Chondrocyte (in vitro differentiated cells): Measurements from ENCODE around the gene PLEKHN1. TPM values are rescaled to one million over a fixed set of nuclear protein-coding genes. Genes with fewer than 3 reads are reported as not detected.
A peak's percentile ranks its signal among the peaks of the same experiment; 100 is the strongest.
"Not testable (repeated sequence)": the region's sequence is repeated elsewhere in the genome, so short reads cannot be mapped to it uniquely, and the experiment has no call there.

Experiments
- DNase-seq: peaks from one replicate; pipeline ENCODE4 v3.0.0; 2021; ENCODE audit warnings: mixed read lengths, low spot score
- H3K27ac Mint-ChIP-seq: one replicate; pipeline ENCODE4 v1.8.0; 2021; ENCODE audit warnings: mild to moderate bottlenecking, moderate library complexity, mixed read lengths; ENCODE audit not compliant: unreplicated experiment
- H3K27me3 Mint-ChIP-seq: 2 replicates; pipeline ENCODE4 v1.8.0; 2021; ENCODE audit warnings: low read depth, mixed read lengths
- H3K36me3 Mint-ChIP-seq: 2 replicates; pipeline ENCODE4 v1.8.0; 2021; ENCODE audit warnings: low read depth, mixed read lengths
- H3K4me1 Mint-ChIP-seq: 2 replicates; pipeline ENCODE4 v1.8.0; 2021; ENCODE audit warnings: low read depth, mild to moderate bottlenecking, mixed read lengths
- H3K4me3 Mint-ChIP-seq: one replicate; pipeline ENCODE4 v1.8.0; 2021; ENCODE audit warnings: mild to moderate bottlenecking, moderate library complexity, mixed read lengths; ENCODE audit not compliant: unreplicated experiment
- H3K9me3 Mint-ChIP-seq: 2 replicates; pipeline ENCODE4 v1.8.0; 2021; ENCODE audit warnings: low read depth, mixed read lengths
- total RNA-seq: library from RNA; stranded (reverse); gene quantifications from 3 replicates; pipeline ENCODE4 v1.2.1, GENCODE V29; 2021
- TF ChIP-seq, protein P1 (sequence below): fragments of 200-600 bp; sonication (generic); IDR thresholded peaks from 2 replicates; pipeline ENCODE4 v1.5.0; 2021; ENCODE audit warnings: antibody characterized with exemption, mild to moderate bottlenecking, moderate library complexity

PLEKHN1 gene
- total RNA-seq, 1 donor from 2014 or later: 0.17 TPM

DNA sequence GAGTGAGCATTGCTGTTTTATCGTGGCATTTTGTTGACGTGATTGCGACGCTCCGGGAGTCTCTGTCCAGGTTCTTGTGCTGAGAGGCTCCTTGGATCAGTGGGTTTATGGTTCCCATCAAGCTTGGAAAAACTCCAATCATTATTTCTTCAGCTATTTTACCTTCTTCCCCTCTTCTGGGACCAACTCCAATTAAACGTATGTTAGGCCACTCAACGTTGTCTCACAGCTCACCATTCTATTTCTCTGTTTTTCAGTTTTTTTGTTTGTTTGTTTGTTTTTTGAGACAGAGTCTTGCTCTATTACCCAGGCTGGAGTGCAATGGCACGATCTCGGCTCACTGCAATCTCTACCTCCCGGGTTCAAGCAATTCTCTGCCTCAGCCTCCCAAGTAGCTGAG, 25.6 kb downstream of the PLEKHN1 start:
- TF ChIP-seq, protein P1, sequence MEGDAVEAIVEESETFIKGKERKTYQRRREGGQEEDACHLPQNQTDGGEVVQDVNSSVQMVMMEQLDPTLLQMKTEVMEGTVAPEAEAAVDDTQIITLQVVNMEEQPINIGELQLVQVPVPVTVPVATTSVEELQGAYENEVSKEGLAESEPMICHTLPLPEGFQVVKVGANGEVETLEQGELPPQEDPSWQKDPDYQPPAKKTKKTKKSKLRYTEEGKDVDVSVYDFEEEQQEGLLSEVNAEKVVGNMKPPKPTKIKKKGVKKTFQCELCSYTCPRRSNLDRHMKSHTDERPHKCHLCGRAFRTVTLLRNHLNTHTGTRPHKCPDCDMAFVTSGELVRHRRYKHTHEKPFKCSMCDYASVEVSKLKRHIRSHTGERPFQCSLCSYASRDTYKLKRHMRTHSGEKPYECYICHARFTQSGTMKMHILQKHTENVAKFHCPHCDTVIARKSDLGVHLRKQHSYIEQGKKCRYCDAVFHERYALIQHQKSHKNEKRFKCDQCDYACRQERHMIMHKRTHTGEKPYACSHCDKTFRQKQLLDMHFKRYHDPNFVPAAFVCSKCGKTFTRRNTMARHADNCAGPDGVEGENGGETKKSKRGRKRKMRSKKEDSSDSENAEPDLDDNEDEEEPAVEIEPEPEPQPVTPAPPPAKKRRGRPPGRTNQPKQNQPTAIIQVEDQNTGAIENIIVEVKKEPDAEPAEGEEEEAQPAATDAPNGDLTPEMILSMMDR: no peak
- Mint-ChIP-seq H3K36me3 (peaks cover 15% of the 10 kb centered on the region), H3K4me1 (peaks cover 4% of the 10 kb centered on the region), H3K27ac (no peak overlapping the region), H3K4me3 (no peak overlapping the region), H3K9me3 (peaks cover 17% of the 10 kb centered on the region), H3K27me3 (no peaks in the 10 kb centered on the region)
- DNase-seq: no peak

DNA sequence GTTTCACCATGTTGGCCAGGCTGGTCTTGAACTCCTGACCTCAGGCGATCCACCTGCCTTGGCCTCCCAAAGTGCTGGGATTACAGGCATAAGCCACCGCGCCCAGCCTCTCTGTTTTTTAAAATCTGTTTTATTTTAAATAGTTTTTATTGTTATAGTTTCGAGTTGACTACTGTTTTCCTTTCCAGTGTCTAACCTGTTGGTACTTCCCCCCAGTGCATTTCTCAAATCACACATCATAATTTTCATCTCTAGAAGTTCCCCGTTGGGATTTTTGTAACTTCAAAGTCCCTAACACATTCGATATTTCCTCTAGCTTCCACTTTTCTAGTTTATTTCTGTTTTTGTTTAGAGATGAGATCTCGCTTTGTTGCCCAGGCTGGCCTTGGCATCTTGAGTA, 26.1 kb downstream of the PLEKHN1 start:
- no peaks in the 10 kb centered on the region for H3K27me3 Mint-ChIP-seq
- peaks cover 17% of the 10 kb centered on the region for H3K9me3 Mint-ChIP-seq
- H3K4me1 Mint-ChIP-seq: peaks cover 9% of the 10 kb centered on the region
- no peak overlapping the region for H3K27ac Mint-ChIP-seq
- TF ChIP-seq, protein P1: no peak
- no peak for DNase-seq
- no peak overlapping the region for H3K4me3 Mint-ChIP-seq
- H3K36me3 Mint-ChIP-seq: peaks cover 15% of the 10 kb centered on the region

DNA sequence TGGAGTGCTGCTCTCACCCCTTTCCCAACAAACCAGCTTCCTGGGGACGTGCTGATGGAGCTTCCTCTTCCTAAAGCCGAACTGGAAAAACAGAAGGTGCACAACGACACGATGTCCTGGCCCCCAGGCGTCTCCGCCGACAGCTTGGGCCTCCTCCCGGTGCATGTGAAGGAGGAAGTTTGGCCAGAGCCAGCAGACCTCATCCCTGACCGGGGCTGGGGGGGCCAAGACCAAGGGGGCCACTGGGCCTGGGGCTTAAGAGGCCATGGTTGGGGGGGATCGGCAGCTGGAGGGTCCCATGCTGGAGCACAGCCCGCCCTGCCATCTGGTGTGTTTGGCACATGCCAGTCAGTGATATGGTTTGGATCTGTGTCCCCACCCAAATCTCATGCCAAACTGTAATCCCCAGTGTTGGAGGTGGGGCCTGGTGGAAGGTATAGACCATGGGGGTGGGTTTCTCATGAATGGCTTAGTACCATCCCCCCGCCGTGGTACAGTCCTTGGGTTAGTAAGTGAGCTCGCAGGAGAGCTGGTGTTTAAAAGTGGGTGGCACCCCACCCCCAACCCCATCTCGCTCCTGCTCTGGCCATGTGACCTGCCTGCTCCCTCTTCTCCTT, 27.2 kb downstream of the PLEKHN1 start:
- Mint-ChIP-seq H3K36me3 (peaks cover 13% of the 10 kb centered on the region), H3K27me3 (no peaks in the 10 kb centered on the region), H3K4me3 (no peak overlapping the region), H3K27ac (no peak overlapping the region), H3K9me3 (peaks cover 14% of the 10 kb centered on the region), H3K4me1 (peaks cover 9% of the 10 kb centered on the region)
- DNase-seq: no peak
- TF ChIP-seq, protein P1: no peak

DNA sequence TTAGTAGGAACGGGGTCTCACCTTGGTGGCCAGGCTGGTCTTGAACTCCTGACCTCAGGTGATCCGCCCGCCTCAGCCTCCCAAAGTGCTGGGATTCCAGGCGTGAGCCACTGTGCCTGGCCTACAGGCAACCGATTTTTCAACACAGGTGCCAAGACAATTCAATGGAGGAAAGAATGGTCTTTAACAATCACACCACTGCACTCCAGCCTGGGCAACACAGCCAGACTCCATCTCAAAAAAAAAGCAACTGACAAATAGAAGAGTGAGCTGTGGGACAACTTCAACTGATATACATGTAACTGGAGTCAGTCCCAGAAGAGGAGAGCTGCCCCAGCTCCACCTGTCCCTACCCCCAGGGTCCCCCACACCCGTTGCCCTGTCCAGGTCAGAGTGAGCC, 28.3 kb downstream of the PLEKHN1 start:
- peaks cover 11% of the 10 kb centered on the region for H3K9me3 Mint-ChIP-seq
- DNase-seq, H3K4me1 Mint-ChIP-seq, H3K4me3 Mint-ChIP-seq, H3K36me3 Mint-ChIP-seq, H3K27ac Mint-ChIP-seq, H3K27me3 Mint-ChIP-seq: not testable (repeated sequence)

DNA sequence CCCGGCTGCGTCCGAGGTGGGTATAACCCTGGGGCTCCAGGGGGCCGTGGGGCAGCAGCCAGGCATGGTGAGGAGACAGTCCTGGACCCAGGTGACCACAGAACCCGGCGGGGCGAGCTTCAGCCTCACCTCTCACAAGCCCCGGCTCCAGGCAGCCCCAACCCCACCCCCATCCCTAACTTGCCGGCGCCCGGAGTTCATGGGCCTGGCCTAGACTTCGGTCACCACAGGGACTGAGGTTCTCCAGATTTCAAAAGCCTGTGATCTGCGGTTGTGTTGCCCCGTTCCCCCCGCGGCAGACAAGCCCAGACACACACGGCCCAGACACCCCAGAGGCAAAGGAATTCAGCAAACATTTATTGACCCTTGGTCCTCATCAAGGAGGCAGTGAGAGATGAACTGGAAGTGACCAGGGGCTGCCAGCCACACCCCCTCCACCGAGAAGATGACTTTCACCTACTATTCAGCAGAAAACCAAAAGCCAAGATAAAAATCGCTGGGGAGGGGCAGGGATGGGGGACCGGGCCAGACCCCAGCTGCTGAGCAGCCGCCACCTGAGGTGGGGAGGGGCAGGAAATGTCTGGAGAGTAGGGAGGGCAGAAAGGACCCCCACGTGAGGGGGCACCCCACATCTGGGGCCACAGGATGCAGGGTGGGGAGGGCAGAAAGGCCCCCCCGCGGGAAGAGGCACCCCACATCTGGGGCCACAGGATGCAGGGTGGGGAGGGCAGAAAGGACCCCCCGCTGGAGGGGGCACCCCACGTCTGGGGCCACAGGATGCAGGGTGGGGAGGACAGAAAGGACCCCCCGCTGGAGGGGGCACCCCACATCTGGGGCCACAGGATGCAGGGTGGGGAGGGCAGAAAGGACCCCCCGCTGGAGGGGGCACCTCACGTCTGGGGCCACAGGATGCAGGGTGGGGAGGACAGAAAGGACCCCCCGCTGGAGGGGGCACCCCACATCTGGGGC, 29.7 kb downstream of the PLEKHN1 start:
- TF ChIP-seq, protein P1: no peak
- peaks cover 11% of the 10 kb centered on the region for H3K9me3 Mint-ChIP-seq
- H3K4me3 Mint-ChIP-seq: no peak overlapping the region
- H3K27me3 Mint-ChIP-seq: no peaks in the 10 kb centered on the region
- peaks cover 12% of the 10 kb centered on the region for H3K4me1 Mint-ChIP-seq
- peaks cover 10% of the 10 kb centered on the region for H3K36me3 Mint-ChIP-seq
- no peak for DNase-seq
- peak overlapping the region; percentile 71 for H3K27ac Mint-ChIP-seq
